ENCODE data around the gene NEDD9.
A peak's percentile ranks its signal among the peaks of the same experiment; 100 is the strongest.

Gene NEDD9, protein sequence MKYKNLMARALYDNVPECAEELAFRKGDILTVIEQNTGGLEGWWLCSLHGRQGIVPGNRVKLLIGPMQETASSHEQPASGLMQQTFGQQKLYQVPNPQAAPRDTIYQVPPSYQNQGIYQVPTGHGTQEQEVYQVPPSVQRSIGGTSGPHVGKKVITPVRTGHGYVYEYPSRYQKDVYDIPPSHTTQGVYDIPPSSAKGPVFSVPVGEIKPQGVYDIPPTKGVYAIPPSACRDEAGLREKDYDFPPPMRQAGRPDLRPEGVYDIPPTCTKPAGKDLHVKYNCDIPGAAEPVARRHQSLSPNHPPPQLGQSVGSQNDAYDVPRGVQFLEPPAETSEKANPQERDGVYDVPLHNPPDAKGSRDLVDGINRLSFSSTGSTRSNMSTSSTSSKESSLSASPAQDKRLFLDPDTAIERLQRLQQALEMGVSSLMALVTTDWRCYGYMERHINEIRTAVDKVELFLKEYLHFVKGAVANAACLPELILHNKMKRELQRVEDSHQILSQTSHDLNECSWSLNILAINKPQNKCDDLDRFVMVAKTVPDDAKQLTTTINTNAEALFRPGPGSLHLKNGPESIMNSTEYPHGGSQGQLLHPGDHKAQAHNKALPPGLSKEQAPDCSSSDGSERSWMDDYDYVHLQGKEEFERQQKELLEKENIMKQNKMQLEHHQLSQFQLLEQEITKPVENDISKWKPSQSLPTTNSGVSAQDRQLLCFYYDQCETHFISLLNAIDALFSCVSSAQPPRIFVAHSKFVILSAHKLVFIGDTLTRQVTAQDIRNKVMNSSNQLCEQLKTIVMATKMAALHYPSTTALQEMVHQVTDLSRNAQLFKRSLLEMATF

DNA sequence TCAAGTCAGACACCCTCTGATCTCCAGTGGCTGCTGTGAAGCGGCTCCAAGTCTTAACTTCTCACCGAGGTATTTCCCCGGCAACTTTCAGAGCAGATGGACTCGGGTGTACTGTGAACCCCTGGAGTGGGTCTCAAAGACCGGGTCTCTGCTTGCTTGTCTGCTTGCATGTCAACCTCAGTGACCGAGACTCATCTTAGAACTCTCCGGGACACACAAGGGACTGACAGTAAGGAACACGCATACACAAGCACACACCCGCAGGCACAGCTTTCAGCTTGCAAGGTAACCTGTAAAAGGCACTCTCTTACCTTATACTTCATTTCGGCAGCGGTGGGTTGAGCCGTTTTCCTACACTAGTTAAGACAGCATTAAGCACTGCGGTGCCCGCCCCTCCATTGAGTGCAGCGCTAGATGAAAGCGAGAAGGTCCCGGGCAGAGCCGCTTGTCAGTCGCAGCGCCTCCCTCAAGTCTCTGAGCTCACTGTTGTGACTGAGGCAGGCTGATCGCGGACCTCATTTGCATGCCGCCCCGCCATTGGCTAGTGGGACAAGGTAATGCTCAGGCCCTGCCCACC is at the start of gene NEDD9:
TSS of gene NEDD9 (minus strand) at position 476 of the 577 bp plus-strand sequence. CDS start at position 323, 153 bp downstream.
- DNase-seq, result peak; percentile 91

DNA sequence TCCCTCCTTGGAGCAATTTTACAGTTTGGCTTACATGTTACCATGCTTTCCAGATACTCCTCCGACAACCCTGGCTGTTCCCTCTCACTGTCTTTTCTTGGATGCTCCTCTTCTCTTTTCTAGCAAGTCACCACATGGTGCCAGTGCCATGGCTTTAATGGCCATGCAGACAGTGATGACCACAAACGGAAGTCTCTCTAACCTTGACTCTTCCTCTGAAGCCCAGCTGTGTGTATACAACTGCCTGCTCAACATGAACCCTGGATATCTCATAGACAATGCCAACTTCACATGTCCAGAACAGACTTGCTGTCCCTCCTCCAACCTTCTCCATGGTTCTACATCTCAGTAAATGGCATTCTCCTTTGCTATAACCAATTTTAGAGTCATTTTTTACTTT is 49.8 kb upstream of the NEDD9 start:
- DNase-seq, result no peak

DNA sequence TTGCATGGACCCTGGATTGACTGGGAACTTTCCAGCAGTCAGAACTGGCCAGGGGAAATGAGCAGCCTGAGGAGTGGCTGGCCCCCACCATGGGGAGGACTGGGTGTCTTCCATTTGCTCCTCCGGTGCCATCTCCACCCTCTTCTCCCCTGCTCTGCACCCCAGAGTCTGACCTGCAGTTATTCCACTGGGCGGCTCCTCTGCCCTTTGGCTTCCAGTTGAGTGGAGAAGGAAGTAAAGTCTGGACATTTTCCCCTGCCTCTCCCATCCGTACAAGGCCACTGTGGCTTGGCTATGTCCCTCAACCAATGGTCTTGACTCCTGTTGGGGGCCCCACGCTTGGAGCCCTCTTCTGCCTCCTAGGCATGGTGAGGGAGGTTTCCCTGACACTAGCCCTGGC is 47.9 kb upstream of the NEDD9 start:
- DNase-seq, result no peak

DNA sequence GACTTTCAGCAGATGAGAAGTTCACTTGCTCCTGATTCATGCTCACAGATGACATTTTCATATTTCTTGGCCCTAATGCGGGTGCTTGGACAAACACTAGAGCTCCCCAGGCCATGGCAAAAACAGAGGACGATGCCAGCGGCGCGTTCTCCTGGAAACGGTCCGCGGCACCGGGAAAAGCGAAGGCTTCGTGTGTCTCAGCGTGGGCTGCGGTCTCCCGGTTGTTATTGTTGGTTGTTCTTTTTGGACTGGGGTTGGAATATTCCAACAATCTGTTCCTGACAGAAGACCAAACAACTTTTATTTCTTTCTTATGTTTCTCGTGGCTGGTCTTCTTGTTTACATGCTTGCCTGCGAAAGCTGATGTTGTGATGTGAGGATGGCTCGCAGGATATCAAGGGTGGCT is 46.8 kb upstream of the NEDD9 start:
- no peak for DNase-seq

DNA sequence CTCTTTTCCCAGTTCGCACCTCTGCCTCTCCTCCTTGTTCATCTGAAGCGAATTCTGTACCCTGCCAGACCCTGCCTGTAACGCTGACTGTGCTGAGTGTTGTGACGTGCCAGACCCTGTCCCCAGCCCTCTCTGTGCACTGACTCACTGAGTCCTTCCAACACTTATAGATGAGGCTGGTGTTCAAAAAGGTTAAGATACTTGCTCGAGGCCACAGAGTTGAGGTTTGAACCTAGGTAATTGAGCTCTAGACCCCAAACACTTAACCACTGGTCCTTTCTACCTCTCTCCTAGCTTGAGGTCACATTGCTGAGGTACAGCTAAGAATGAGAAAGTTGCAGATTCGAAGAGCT is 45.7 kb upstream of the NEDD9 start:
- DNase-seq, result peak; percentile 37

DNA sequence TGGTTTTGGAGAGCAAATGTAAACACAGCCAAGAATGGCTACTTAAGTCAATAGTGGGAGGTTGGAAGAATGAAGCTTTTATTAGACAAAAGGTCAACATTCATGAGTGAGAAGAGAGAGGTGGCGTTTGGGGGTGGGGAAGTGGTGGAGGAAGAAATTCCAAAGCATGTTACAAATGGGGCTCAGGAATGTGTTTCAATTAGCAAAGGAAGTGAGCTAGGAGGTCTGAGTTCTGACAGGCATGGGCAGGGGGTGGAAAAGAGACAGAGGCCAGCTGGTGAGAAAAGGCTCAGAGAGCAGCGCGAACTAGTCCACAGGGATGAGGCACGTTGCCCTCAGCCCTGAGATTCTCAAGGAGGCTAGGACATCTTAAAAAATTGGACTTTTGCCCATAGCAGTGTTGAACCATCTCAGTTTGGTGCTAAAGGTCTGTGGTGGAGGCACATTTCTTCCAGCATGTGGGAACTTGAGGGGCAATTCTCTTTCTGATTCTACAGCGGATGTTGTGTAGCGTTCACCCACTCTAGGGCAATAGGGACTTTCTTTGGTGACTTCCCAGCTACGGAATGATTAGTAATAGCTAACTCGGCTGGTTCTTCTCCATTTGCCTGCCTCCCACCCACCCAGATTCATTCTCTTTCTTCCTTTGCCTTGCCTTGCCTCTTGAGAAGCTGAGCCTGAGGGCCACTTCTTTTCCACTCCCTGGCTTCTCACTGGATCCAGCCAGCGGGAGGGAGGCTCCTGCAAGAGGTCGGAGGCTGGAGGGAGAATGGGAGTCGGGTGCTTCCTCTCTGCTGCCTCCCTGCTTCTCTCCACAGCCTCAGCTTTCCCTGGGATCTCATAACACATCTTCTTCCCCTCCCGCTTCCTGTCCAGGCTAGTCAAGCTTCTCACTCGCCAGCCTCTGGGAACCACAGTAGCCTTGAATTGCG is 45.1 kb upstream of the NEDD9 start:
- no peak for DNase-seq

DNA sequence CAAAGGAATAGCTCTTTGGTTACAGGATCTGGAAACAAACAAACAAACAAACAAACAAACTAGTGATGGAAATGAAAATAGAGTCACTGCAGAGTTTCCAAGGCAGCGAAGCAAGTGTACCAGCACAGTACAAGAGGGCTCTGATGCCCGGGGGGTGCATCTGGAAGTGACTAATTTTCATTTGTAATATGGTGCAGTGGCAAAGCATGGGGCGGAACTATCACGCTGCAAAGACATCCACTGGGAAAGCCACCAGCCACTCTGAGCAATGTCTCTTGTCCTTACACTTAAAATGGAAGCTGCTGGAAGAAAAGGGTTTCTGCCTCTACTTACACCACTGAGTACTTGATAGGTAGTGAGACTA is 44.4 kb upstream of the NEDD9 start:
- DNase-seq, result no peak

DNA sequence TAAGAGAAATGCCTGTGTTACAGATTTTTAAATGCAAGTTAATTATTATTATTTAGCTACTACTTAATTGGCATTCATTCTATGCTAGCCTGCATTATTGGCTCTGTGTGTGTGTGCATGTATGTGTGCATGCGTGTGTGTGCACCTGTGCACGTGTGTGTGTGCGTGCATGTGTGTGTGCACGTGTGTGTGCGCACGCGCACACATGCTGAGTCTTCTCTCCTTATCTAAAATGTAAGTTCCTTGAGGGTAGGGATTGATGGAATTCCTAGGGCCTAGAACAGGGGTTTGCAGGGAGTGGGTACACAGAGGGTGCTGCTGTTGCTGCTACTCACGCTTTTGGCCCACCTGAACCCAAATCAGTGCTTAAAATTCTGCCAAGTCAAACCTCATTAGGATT is 43.8 kb upstream of the NEDD9 start:
- DNase-seq, result no peak

DNA sequence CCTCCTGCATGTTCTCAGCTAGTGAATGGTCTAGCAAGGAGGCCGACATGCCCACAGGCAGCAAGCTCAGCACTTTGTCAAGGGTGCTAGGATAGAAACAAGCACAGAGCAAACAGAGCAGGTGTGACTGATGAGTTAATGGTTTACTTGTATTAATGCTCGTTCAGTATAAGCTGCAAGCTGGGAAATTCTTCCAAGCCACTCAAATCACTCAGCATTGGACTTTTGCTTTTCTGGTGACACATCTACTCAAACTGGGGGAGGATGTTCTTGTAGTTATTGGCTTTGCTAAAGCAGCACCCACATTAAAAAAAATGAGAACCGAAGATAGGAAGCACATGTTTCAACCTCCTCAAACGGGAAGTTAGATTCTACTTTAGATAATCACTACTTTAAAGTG is 43.1 kb upstream of the NEDD9 start:
- DNase-seq, result no peak

DNA sequence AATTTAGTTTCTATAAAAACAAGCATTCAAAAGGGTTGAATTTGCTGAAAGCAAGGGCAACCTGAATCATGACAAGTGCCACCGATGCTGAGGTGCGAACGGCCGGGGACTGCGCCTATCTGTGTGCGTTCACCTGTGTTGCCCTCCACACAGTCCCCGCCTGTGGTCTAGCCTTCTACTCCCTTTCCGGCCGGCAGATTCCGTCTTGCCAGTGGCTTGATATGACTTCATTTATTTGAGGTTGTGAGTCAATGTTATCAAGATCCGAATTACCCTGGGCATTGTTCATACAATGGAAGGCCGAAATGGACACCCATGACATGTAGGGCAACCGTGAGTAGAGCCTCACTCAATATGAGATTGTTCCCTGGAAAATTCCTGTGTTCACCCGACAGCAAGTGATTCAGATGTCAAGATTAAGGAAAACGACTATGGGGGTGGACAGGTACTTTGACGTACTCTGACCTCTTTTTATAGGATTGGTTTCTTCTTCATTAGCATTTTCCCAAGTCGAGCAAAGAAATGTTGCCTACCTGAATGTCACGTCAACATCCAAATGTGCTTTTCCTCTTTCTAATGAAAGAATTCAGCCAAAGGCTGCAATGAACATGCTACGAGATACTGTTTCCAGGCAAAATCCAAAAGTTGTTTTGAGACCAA is 41.1 kb upstream of the NEDD9 start:
- no peak for DNase-seq

DNA sequence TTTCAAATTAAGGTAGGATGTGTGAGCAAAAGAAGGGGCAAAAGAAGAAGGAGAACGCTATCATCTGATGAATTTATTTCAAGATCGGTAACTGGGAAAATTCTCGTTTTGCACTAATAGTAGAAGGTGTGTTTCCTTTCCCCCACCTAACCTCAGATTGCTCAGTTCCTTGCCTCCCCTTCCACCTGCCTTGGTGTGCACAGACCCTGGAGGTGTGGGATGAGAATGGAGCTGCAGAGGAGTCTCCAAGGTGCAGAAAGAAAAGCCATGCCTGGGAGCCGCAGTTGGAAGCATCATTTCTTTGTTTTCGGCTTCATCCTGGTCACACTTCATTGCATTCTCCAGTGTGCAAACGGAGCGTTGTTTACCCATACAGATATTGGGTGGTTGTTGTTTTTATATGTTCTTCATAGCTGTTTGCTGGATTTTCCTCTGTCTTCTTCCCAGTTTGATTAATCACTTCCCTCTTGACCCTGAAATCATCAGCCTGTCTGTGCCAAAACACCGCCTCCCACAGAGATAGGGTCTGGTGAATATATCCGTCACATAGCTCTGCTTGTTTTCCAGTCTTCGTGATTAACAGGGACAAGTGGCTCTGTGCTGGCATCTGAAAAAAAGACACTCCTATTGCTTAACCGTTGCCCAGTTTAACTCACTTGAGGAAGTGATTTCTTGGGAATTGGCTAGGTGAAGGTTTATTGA is 40.2 kb upstream of the NEDD9 start:
- no peak for DNase-seq

DNA sequence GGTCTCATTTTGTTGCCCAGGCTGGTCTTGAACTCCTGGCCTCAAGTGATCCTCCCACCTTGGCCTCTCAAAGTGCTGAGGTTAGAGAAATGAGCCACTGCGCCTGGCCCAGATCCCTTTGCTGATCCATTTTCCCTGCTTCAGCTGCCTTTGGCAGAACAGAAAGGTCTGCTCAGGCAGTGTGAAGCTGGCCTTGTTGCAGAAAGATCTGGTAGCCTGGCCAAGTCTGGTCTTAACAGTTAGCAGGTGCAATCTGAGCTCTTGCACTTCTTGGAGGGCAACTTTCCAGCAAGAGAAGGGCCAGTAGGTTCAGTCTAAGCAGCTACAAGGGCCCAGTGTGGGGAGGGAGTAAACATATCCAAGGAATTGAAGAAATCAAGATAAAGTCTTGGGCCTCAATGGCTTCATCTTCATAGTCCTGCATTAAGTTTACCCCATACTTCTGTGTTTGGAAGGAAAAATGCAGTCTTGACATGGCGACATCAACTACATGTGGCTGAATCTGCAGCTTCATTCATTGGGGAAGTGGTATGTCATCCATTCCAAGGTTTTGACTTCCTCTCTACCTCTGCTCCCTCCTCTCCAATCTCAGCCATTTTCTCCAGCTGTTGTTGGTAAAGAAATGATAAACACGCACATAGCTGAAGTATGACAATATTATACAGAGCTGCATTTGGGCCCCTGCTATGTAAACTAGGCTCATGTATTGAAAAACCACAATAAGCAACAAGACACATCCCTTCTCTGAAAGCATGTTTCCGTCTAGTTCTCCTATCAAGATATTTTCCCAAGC is 39.0 kb upstream of the NEDD9 start:
- DNase-seq, result no peak

DNA sequence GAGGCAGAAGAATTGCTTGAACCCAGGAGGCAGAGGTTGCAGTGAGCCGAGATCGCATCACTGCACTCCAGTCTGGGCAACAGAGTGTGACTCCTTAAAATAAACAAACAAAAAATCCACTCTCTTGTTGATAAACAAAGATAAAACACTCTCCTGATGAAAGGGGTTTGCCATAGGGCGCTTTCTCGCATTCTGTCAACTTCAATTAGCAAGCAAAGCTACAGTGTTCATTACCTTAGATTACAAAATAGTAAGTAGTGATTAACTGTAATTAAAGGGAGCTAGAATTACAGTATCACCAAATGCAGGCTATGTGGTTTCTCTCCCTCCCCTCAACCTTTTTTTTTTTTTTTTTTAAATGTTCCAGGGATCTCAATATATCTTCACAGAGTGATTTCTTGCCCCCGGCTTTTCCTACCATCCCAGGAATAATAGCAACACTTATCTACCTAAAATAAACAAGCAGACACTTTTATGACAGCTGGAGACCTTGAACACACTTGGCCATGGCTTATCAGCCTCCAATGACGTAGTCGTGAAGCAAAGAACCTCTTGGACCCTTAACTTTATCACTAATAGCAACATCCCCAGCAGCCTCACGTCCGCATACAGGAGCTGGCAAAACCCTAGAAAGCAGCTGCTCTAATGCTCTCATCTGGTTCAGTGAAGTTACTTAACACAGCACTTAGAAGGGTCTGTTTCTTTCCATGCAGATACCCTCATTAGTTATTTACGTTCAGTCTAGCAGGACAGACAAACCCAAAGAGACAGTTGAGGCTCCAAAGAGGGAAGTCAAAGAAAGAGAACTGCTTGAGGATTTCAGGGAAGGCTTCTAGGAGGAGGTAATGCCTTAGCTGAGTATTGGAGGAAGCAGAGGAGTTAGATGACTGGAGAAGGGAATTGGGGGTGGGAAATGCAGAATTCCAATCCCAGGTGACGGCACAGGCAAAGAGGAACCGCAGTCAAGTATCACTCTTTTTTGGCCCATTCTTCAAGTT is 37.9 kb upstream of the NEDD9 start:
- DNase-seq, result no peak

DNA sequence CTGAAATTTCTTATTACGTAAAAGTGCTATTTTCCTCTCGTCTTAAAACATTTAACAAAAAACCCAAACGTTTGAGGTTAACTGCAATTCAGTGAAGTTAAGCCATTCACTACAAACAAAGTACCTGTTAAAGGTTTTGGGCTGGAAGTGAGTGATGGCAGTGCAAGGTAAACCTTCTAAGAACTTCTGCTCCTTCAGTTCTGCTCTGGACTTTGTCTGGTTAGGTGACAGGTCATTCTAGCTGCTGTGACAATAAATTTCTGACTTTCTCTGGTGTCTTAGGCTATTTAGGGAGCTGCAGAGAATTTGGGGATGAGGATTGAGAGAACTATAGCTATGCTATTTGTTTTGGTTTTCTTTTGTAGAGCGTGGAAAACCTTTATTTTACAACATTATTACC is 36.5 kb upstream of the NEDD9 start:
- no peak for DNase-seq

DNA sequence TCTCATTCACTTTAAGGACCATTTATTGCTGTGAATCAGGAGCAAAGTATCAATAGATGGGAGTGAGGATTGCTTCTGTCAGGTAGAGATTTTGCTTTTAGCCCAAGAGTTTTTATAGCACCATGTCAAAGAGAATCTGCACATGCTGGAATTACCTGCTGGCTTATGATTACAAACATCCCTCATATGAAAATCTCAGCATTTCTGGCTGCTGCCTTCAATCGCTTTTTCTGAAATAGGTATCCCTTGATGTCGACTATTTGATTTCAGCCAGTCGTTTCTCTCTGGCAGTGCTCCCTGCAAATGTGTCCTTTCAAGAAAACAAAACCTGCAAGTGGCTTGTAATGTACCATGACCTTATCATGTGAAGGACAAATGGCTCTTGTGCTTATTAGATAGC is 34.5 kb upstream of the NEDD9 start:
- no peak for DNase-seq

DNA sequence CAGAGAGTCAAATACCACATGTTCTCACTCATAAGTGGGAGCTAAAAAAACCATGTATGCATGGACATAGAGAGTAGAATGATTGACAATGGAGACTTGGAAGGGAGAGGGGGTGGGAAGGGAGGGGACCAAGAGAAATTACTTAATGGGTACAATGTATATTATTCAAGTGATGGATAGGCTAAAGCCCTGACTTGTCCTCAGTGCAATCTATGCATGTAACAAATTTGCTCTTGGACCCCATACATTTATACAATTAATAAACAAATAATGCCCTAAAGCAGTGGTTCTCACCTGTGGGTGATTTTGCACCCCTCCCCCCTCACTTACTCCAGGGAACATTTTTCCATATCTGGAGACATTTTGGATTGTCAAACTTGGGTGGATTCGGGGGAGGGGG is 33.5 kb upstream of the NEDD9 start:
- no peak for DNase-seq

DNA sequence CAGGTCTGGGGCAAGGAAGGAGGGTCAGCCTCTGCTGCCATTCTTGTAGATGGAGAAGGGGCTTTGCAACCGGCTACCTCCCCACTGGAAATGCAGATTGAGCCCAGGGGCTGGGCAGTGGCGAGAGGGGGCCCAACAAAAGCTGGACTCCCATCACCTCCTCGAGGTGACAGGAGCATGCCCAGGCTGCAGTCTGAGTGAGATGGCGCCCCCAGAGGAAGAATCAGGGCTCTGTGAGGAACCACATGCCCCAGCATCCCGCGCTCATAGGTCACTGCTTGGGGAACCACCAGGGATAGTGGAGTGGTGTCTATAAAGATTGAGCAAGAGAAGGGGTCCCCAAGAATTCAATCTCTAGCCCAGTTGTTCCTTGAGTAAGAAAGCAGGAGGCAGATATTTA is 31.6 kb upstream of the NEDD9 start:
- no peak for DNase-seq

DNA sequence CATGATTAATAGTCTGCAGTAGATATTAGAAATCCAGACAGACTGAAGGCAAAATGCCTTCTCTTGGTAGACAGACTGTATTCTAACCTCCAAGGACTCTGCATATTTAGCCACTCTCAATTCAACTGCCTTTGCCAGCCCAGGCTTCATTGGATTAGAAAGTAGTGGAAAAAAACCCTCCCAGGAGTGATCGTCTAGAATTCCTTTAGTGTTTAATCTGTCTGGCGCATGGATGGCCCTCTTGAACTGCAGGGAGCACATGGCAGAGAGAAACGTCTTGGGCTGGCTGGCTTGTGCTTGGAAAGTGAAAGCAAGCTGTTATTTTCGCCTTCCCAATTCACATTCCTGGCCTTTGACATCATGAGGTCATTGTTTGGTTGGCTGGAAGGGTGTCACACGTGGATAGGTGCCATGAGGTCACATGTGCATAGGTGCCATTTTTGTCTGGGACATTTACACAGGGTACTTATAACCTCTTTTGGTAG is 30.9 kb upstream of the NEDD9 start:
- DNase-seq, result no peak

DNA sequence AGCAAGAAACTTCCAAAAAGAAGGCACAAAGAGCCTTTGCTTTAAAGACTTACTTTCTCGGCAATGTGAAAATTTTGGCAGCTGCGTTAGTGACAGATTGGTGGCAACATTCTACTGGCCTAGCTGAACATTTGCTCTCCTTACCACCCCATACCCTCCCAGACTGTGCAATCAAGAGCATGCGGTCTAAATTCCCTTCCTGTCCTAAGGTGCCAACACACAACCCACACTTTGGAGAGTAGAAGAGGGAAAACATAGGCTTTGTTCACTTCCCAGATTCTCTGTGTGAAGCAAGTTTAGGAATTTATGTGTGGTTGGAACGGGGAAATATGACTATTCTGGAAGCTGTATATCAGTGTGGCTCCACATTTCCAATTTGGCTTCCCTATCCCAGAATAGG is 29.8 kb upstream of the NEDD9 start:
- no peak for DNase-seq

Measured in activated CD8-positive, alpha-beta memory T cell treated with anti-CD3 and anti-CD28 coated beads, Interleukin-2, amount 50 U/mL, for 4 hours (primary cell).